ENCODE results near the gene P3H2. TPM values are rescaled to one million over a fixed set of nuclear protein-coding genes. Genes with fewer than 3 reads are reported as not detected.

Gene P3H2
- total RNA-seq, 4 donors from 2014 or later: 29.9 to 73.3 (median 54.5) TPM

- Histone ChIP-seq H3K27me3 (no peaks in the 10 kb centered on the region), H3K9me3 (no peaks in the 10 kb centered on the region), H3K36me3 (no peaks in the 10 kb centered on the region), H3K4me1 (peaks cover 16% of the 10 kb centered on the region), H3K4me3 (no peak overlapping the region), H3K27ac (no peak overlapping the region)
- TF ChIP-seq POLR2A (IDR thresholded peaks at IDR 0.05) (no peak), POLR2AphosphoS5 (IDR thresholded peaks at IDR 0.05) (no peak), CTCF (IDR thresholded peaks at IDR 0.05) (no peak), EP300 (IDR thresholded peaks at IDR 0.05) (no peak)
- WGBS: 24% methylated on average over 6 of the region's 6 CpGs
- no peak for DNase-seq (ENCODE audit: low spot score in 2 of 2)
Observed at GRCh38 chr3:190017521-190018288, 103.0 kb downstream of the P3H2 start.

GRCh38 chr3:190016966-190017365, 103.7 kb downstream of the P3H2 start:
- TF ChIP-seq POLR2AphosphoS5 (IDR thresholded peaks at IDR 0.05): no peak
- no peak for TF ChIP-seq CTCF (IDR thresholded peaks at IDR 0.05)
- TF ChIP-seq EP300 (IDR thresholded peaks at IDR 0.05): no peak
- no peak for TF ChIP-seq POLR2A (IDR thresholded peaks at IDR 0.05)
- Histone ChIP-seq H3K4me1 (peaks cover 23% of the 10 kb centered on the region), H3K9me3 (no peaks in the 10 kb centered on the region)

GRCh38 chr3:190014940-190015339, 105.8 kb downstream of the P3H2 start:
- H3K4me3 ChIP-seq: no peak overlapping the region
- H3K36me3 ChIP-seq: no peaks in the 10 kb centered on the region
- no peaks in the 10 kb centered on the region for H3K27me3 ChIP-seq
- TF ChIP-seq POLR2A (IDR thresholded peaks at IDR 0.05): no peak
- no peak for TF ChIP-seq EP300 (IDR thresholded peaks at IDR 0.05)
- no peak for TF ChIP-seq POLR2AphosphoS5 (IDR thresholded peaks at IDR 0.05)
- TF ChIP-seq CTCF (IDR thresholded peaks at IDR 0.05): no peak
- H3K9me3 ChIP-seq: no peaks in the 10 kb centered on the region
- no peak for DNase-seq (ENCODE audit: low spot score in 2 of 2)
- H3K27ac ChIP-seq: no peak overlapping the region
- H3K4me1 ChIP-seq: peaks cover 24% of the 10 kb centered on the region
- WGBS: 88% methylated on average over 2 of the region's 2 CpGs

More at GRCh38 chr3:190016966-190017365, 103.7 kb downstream of the P3H2 start:
- Histone ChIP-seq H3K36me3 (no peaks in the 10 kb centered on the region), H3K27me3 (no peaks in the 10 kb centered on the region), H3K4me3 (no peak overlapping the region), H3K27ac (no peak overlapping the region)
- no peak for DNase-seq (ENCODE audit: low spot score in 2 of 2)

GRCh38 chr3:190013943-190014924, 106.5 kb downstream of the P3H2 start:
- H3K4me1 ChIP-seq: peaks cover 24% of the 10 kb centered on the region
- TF ChIP-seq POLR2AphosphoS5 (IDR thresholded peaks at IDR 0.05) (no peak), EP300 (IDR thresholded peaks at IDR 0.05) (no peak), CTCF (IDR thresholded peaks at IDR 0.05) (no peak), POLR2A (IDR thresholded peaks at IDR 0.05) (no peak)
- H3K27ac ChIP-seq: no peak overlapping the region
- no peak for DNase-seq (ENCODE audit: low spot score in 2 of 2)
- H3K36me3 ChIP-seq: no peaks in the 10 kb centered on the region
- no peaks in the 10 kb centered on the region for H3K9me3 ChIP-seq
- H3K27me3 ChIP-seq: no peaks in the 10 kb centered on the region
- WGBS: 59% methylated on average over 7 of the region's 7 CpGs
- no peak overlapping the region for H3K4me3 ChIP-seq

- WGBS: 66% methylated on average over 6 of the region's 6 CpGs
- peaks cover 12% of the 10 kb centered on the region for H3K4me1 ChIP-seq
- no peak for DNase-seq (ENCODE audit: low spot score in 2 of 2)
- H3K27ac ChIP-seq: no peak overlapping the region
- TF ChIP-seq POLR2A (IDR thresholded peaks at IDR 0.05): no peak
- H3K36me3 ChIP-seq: no peaks in the 10 kb centered on the region
- no peaks in the 10 kb centered on the region for H3K27me3 ChIP-seq
- no peaks in the 10 kb centered on the region for H3K9me3 ChIP-seq
- no peak overlapping the region for H3K4me3 ChIP-seq
Observed at GRCh38 chr3:190012784-190013183, 107.9 kb downstream of the P3H2 start.

All from suprapubic skin (tissue), 4 donors.